Measurements from ENCODE around the gene PSMC1. TPM values are rescaled to one million over a fixed set of nuclear protein-coding genes. Genes with fewer than 3 reads are reported as not detected.
"Not testable (repeated sequence)": the region's sequence is repeated elsewhere in the genome, so short reads cannot be mapped to it uniquely, and the experiment has no call there.

Gene PSMC1
- total RNA-seq (100 to 1,000 TPM in 4 of 9 donors, 10 to 100 TPM in 5; 75.0 to 319 (median 89.1) TPM), polyA plus RNA-seq (100 to 1,000 TPM in 1 of 3 donors, 10 to 100 TPM in 2; 67.1 to 456 (median 82.3) TPM)
- long read RNA-seq, donor 1, full-length matches to known transcripts: 59 of 104 reads
- long read RNA-seq, donor 1, partial matches to known transcripts: 45 of 104 reads
- long read RNA-seq, donor 1, other reads (novel, unspliced or antisense): 0 of 104 reads
- long read RNA-seq, donor 2, full-length matches to known transcripts: 48 of 63 reads
- long read RNA-seq, donor 2, partial matches to known transcripts: 15 of 63 reads
- long read RNA-seq, donor 2, other reads (novel, unspliced or antisense): 0 of 63 reads
- long read RNA-seq, donor 3, full-length matches to known transcripts: 38 of 66 reads
- long read RNA-seq, donor 3, partial matches to known transcripts: 28 of 66 reads
- long read RNA-seq, donor 3, other reads (novel, unspliced or antisense): 0 of 66 reads
- long read RNA-seq, donor 4, full-length matches to known transcripts: 83 of 88 reads
- long read RNA-seq, donor 4, partial matches to known transcripts: 4 of 88 reads
- long read RNA-seq, donor 4, other reads (novel, unspliced or antisense): 1 of 88 reads
- long read RNA-seq, donor 5, full-length matches to known transcripts: 141 of 153 reads
- long read RNA-seq, donor 5, partial matches to known transcripts: 6 of 153 reads
- long read RNA-seq, donor 5, other reads (novel, unspliced or antisense): 6 of 153 reads
- long read RNA-seq, donor 6, full-length matches to known transcripts: 44 of 49 reads
- long read RNA-seq, donor 6, partial matches to known transcripts: 1 of 49 reads
- long read RNA-seq, donor 6, other reads (novel, unspliced or antisense): 4 of 49 reads
- long read RNA-seq, donor 7, full-length matches to known transcripts: 29 of 36 reads
- long read RNA-seq, donor 7, partial matches to known transcripts: 7 of 36 reads
- long read RNA-seq, donor 7, other reads (novel, unspliced or antisense): 0 of 36 reads
- long read RNA-seq, donor 8, full-length matches to known transcripts: 63 of 110 reads
- long read RNA-seq, donor 8, partial matches to known transcripts: 47 of 110 reads
- long read RNA-seq, donor 8, other reads (novel, unspliced or antisense): 0 of 110 reads
- long read RNA-seq, donor 9, full-length matches to known transcripts: 52 of 60 reads
- long read RNA-seq, donor 9, partial matches to known transcripts: 8 of 60 reads
- long read RNA-seq, donor 9, other reads (novel, unspliced or antisense): 0 of 60 reads
- long read RNA-seq, donor 10, full-length matches to known transcripts: 20 of 40 reads
- long read RNA-seq, donor 10, partial matches to known transcripts: 20 of 40 reads
- long read RNA-seq, donor 10, other reads (novel, unspliced or antisense): 0 of 40 reads

DNA sequence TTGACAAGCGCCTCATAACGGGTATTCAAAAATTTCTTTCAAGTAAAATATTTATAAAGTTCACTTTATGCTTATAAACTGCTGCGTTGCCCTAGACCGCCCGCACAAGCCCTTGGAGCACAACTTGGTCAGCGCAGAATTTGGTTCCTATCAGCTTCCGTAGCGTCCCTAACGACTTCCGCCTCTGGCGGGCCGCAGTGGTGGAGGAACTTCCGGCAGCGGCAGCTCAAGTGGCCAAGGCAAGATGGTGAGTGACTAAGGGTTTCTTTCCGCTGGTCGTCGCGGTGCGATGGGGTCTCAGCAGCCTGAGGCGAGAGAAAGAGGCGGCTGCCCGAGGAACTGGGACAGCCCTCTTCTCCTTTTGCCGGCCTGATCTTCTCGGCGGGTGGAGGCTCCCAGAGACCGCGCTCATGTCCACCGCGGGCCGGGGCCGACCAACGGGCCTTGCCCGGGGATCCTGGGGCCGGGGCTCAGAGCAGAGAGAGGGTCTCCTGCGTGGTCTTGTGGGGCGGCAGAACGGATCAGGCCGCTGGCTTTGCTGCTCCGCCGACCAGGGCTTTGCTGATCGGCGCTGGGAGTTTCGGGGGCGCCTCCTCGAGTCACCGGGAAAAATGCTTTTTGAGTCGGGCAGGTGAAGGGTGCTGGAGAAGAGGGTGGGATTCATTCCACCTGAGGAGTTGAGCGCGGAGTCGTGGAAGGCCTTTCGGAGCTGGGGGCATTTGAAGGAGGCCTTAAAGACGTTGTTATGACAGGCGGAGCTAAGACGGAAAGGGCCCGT lies at the start of gene PSMC1:
PSMC1 (plus strand) TSS at position 200 of the 778 bp plus-strand sequence; CDS start at position 245, 45 bp downstream.
- peak within 1 kb of the TSS in 4 of 5 donors; percentile 3 to 90 (median 54) for H3K27ac ChIP-seq
- DNase-seq: peak; percentile 91 to 96 (median 92)
- peak within 1 kb of the TSS; percentile 66 to 100 (median 87) for H3K4me3 ChIP-seq
- peaks cover 0 to 26% of the 10 kb centered on the region in 2 donors for H3K36me3 ChIP-seq (replicated peaks in 1 of 2)
- peaks cover 11 to 18% of the 10 kb centered on the region in 2 donors for H3K4me1 ChIP-seq (replicated peaks in 1 of 2)
- TF ChIP-seq, protein P1, sequence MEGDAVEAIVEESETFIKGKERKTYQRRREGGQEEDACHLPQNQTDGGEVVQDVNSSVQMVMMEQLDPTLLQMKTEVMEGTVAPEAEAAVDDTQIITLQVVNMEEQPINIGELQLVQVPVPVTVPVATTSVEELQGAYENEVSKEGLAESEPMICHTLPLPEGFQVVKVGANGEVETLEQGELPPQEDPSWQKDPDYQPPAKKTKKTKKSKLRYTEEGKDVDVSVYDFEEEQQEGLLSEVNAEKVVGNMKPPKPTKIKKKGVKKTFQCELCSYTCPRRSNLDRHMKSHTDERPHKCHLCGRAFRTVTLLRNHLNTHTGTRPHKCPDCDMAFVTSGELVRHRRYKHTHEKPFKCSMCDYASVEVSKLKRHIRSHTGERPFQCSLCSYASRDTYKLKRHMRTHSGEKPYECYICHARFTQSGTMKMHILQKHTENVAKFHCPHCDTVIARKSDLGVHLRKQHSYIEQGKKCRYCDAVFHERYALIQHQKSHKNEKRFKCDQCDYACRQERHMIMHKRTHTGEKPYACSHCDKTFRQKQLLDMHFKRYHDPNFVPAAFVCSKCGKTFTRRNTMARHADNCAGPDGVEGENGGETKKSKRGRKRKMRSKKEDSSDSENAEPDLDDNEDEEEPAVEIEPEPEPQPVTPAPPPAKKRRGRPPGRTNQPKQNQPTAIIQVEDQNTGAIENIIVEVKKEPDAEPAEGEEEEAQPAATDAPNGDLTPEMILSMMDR (IDR thresholded peaks at IDR 0.05): peak in 2 of 6 experiments; percentile 22 to 24
- peak in 1 of 2 donors; percentile 70 for TF ChIP-seq POLR2A (IDR thresholded peaks at IDR 0.05)
- H3K27me3 ChIP-seq: peaks cover 4% of the 10 kb centered on the region
- 0 to 1% (median 1%) methylated on average over 19 to 55 of the region's 55 CpGs for WGBS, 4 donors
- H3K9me3 ChIP-seq (replicated peaks in 1 of 3): no peaks in the 10 kb centered on the region
- intact Hi-C loops (cut with DNase I): no loop called here

DNA sequence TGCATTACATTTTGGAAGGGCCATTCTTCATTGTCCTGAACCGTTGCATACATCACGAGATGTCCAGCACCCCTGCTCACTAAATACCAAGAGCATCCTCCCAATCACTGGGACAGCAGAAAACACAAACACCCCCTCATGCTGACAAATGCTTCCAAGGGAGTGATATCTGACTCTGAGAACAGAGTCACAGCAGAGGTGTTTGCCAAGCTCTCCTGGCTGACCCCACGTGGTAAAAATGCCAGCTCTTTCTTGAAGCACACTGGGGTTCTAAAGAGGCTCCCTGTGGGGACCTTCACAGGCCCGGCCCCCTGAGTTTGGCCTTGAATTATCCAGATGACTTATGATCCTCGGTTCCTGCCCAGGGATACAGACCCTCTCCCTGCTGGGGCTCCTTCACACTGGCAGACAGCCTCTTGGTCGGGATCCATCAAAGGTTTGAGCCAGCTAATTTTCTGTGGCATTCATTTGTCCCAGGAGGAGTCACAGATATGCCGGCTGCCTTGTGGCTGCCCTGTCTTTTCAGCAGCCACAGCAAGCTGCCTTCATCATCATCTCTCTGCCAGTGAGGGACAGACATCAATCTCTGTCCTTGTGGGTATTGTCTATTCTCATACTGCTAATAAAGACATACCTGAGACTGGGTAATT lies 43.1 kb upstream of the PSMC1 start:
- TF ChIP-seq, protein P1 (IDR thresholded peaks at IDR 0.05): no peak
- TF ChIP-seq POLR2A (IDR thresholded peaks at IDR 0.05): no peak
- Histone ChIP-seq H3K4me3 (no peak overlapping the region), H3K9me3 (replicated peaks in 1 of 3) (no peaks in the 10 kb centered on the region), H3K4me1 (replicated peaks in 1 of 2) (no peaks in the 10 kb centered on the region), H3K36me3 (replicated peaks in 1 of 2) (no peaks in the 10 kb centered on the region), H3K27ac (no peak overlapping the region), H3K27me3 (no peaks in the 10 kb centered on the region)
- DNase-seq: no peak
- intact Hi-C loops (cut with DNase I): no loop called here
- 64 to 73% (median 70%) methylated on average over 3 to 7 of the region's 7 CpGs for WGBS, 4 donors

DNA sequence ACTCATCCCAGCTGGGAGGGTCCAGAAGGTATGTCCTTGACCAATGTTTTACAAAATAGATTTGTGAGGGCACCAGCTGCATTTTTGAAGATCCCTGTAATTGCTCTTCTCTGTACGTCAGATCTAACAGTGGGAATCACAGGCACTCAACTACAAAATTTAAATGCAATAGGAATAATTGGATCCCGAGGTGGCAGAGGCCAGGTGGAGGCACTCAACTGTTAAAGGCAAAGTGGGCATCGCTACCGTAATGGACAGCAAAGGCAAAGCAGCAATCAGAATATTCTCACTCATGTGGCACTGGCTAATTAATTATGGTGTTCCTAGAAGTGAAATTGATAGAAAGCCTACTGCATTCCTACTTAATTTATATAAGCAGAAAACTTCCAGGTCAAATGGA lies 27.9 kb upstream of the PSMC1 start:
- H3K9me3 ChIP-seq (replicated peaks in 1 of 3): no peaks in the 10 kb centered on the region
- intact Hi-C loops (cut with DNase I): no loop called here
- DNase-seq: no peak
- TF ChIP-seq, protein P1 (IDR thresholded peaks at IDR 0.05): no peak
- no peak for TF ChIP-seq POLR2A (IDR thresholded peaks at IDR 0.05)
- 78 to 89% (median 81%) methylated on average over 4 of the region's 4 CpGs for WGBS, 4 donors
- H3K27ac ChIP-seq: no peak overlapping the region
- no peak overlapping the region for H3K4me3 ChIP-seq
- H3K4me1 ChIP-seq (replicated peaks in 1 of 2): no peaks in the 10 kb centered on the region
- no peaks in the 10 kb centered on the region for H3K36me3 ChIP-seq (replicated peaks in 1 of 2)
- H3K27me3 ChIP-seq: no peaks in the 10 kb centered on the region

DNA sequence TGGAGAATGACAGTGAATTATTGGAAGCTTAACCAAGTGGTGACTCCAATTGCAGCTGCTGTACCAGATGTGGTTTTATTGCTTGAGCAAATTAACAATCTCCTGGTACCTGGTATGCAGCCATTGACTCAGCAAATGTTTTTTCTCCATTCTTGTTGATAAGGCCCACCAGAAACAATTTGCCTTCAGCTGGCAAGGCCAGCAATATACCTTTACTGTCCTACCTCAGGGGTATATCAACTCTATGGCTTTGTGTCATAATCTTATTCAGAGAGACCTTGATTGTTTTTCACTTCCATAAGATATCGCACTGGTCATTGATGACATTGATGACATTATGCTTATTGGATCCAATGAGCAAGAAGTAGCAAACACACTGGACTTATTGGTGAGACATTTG lies 26.4 kb upstream of the PSMC1 start:
- not testable (repeated sequence) for H3K36me3 ChIP-seq (replicated peaks in 1 of 2); H3K27ac ChIP-seq; H3K4me3 ChIP-seq; H3K4me1 ChIP-seq (replicated peaks in 1 of 2); DNase-seq; H3K27me3 ChIP-seq; H3K9me3 ChIP-seq (replicated peaks in 1 of 3)
- intact Hi-C loops (cut with DNase I): loop anchor here in 1 of 2 donors (10.0 kb wide), 1 partner anchor 255 kb away; no protein-coding TSS in a partner anchor
- 96 to 100% (median 99%) methylated on average over 1 of the region's 1 CpG for WGBS, 4 donors
